ENCODE data around the gene EIF3K. TPM values are rescaled to one million over a fixed set of nuclear protein-coding genes. Genes with fewer than 3 reads are reported as not detected.

Gene EIF3K
- total and polyA plus RNA-seq, 2 of the 13 experiments (the other 11 are each of a cell fraction or from before 2014, with no cell fraction given): 179 to 258 TPM

DNA sequence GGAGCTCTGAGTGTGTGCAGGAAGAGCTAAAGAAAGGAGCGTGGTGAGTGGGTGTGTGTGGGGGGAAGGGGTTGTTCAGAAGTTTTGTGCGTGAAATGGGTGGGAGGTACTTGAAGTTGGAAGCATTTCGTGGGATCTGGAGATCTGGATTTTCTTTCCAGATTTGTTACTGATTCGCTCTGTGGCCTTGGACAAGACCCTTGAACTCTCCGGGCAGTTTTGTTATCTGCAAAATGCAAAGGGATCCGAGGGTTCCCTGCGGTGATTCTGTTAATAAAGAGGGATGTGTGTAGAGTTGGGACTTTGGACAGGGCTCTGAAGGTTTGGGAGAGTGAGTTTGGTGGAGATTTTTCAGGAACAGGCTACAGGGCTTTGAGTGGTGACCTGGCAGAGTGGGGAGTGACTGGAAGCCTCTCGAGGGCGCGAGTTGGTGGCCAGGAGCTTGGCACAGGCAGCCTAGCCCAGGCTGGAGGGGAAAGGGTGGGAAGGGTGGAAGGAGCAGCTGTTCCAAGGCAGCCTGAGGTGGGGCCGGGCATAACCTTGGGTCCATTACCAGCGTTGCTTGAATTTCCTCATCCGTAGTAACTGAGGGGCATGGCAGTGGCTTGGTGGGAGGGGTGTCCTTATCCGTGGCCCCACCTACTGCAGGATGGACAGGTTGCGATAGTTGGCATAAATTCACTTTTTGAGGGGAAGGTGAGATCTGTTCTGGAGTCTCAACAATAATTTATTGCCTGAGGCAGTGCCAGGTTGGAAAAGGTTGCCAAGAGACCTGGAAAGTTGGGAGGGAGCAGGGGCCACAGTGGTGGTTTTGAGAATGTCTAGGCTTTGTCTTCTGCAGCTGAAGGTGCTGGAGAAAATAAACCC is 30.6 kb downstream of the EIF3K start (continued):
- TF ChIP-seq, protein P1, sequence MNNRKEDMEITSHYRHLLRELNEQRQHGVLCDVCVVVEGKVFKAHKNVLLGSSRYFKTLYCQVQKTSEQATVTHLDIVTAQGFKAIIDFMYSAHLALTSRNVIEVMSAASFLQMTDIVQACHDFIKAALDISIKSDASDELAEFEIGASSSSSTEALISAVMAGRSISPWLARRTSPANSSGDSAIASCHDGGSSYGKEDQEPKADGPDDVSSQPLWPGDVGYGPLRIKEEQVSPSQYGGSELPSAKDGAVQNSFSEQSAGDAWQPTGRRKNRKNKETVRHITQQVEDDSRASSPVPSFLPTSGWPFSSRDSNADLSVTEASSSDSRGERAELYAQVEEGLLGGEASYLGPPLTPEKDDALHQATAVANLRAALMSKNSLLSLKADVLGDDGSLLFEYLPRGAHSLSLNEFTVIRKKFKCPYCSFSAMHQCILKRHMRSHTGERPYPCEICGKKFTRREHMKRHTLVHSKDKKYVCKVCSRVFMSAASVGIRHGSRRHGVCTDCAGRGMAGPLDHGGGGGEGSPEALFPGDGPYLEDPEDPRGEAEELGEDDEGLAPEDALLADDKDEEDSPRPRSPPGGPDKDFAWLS (CRISPR knock-in tag; IDR thresholded peaks at IDR 0.05; ENCODE audit: borderline replicate concordance): no peak
- TF ChIP-seq POLR2A (IDR thresholded peaks at IDR 0.05; ENCODE audit: insufficient read depth in 1 of 2, low read depth in 2 of 2, low read length in 2 of 2): peak in 1 of 2 experiments; percentile 67; a peak in 2 of 4 replicates
- no peak for TF ChIP-seq ZNF598 (CRISPR knock-in tag; IDR thresholded peaks at IDR 0.05; ENCODE audit: borderline replicate concordance)
- TF ChIP-seq, protein P2, sequence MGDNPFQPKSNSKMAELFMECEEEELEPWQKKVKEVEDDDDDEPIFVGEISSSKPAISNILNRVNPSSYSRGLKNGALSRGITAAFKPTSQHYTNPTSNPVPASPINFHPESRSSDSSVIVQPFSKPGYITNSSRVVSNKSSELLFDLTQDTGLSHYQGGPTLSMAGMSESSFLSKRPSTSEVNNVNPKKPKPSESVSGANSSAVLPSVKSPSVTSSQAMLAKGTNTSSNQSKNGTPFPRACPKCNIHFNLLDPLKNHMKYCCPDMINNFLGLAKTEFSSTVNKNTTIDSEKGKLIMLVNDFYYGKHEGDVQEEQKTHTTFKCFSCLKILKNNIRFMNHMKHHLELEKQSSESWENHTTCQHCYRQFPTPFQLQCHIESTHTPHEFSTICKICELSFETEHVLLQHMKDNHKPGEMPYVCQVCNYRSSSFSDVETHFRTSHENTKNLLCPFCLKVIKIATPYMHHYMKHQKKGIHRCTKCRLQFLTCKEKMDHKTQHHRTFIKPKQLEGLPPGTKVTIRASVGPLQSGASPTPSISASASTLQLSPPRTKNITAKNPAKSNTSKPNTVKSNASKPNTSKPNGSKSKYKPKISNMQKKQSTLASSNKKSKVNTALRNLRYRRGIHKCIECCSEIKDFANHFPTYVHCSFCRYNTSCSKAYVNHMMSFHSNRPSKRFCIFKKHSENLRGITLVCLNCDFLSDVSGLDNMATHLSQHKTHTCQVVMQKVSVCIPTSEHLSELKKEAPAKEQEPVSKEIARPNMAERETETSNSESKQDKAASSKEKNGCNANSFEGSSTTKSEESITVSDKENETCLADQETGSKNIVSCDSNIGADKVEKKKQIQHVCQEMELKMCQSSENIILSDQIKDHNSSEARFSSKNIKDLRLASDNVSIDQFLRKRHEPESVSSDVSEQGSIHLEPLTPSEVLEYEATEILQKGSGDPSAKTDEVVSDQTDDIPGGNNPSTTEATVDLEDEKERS (CRISPR knock-in tag; IDR thresholded peaks at IDR 0.05): no peak
- no peak for TF ChIP-seq ZNF572 (CRISPR knock-in tag; IDR thresholded peaks at IDR 0.05)
- TF ChIP-seq SKI (IDR thresholded peaks at IDR 0.05; ENCODE audit: partially characterized antibody): peak; percentile 29
- TF ChIP-seq ZNF263 (CRISPR knock-in tag; IDR thresholded peaks at IDR 0.05): 0 out of 2 replicates have a peak, but pooled peaks have one; percentile 21
- TF ChIP-seq, protein P3, sequence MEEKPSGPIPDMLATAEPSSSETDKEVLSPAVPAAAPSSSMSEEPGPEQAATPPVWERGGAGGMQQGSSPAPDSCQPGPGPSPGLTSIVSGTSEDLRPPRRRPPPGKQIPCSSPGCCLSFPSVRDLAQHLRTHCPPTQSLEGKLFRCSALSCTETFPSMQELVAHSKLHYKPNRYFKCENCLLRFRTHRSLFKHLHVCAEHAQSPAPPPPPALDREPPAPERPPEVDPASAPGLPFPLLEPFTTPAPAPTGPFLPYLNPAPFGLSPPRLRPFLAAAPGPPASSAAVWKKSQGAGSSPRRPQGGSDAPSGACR (CRISPR knock-in tag; IDR thresholded peaks at IDR 0.05): 0 out of 2 replicates have a peak, but pooled peaks have one; percentile 30
- TF ChIP-seq EHMT2 (IDR thresholded peaks at IDR 0.05; ENCODE audit: borderline replicate concordance, low read depth, low read length): no peak
- no peak for TF ChIP-seq ZKSCAN8 (CRISPR knock-in tag; IDR thresholded peaks at IDR 0.05; ENCODE audit: borderline replicate concordance)
- TF ChIP-seq, protein P4, sequence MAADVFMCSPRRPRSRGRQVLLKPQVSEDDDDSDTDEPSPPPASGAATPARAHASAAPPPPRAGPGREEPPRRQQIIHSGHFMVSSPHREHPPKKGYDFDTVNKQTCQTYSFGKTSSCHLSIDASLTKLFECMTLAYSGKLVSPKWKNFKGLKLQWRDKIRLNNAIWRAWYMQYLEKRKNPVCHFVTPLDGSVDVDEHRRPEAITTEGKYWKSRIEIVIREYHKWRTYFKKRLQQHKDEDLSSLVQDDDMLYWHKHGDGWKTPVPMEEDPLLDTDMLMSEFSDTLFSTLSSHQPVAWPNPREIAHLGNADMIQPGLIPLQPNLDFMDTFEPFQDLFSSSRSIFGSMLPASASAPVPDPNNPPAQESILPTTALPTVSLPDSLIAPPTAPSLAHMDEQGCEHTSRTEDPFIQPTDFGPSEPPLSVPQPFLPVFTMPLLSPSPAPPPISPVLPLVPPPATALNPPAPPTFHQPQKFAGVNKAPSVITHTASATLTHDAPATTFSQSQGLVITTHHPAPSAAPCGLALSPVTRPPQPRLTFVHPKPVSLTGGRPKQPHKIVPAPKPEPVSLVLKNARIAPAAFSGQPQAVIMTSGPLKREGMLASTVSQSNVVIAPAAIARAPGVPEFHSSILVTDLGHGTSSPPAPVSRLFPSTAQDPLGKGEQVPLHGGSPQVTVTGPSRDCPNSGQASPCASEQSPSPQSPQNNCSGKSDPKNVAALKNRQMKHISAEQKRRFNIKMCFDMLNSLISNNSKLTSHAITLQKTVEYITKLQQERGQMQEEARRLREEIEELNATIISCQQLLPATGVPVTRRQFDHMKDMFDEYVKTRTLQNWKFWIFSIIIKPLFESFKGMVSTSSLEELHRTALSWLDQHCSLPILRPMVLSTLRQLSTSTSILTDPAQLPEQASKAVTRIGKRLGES (CRISPR knock-in tag; IDR thresholded peaks at IDR 0.05; ENCODE audit: borderline replicate concordance): no peak
- no peak for TF ChIP-seq KLF13 (CRISPR knock-in tag; IDR thresholded peaks at IDR 0.05)
- TF ChIP-seq ATF1 (CRISPR knock-in tag; IDR thresholded peaks at IDR 0.05): no peak
- peak; percentile 67 for TF ChIP-seq SOX5 (CRISPR knock-in tag; IDR thresholded peaks at IDR 0.05; ENCODE audit: borderline replicate concordance)
- peak; percentile 61; the same call in 1 of the 2 replicates for TF ChIP-seq SIX1 (CRISPR knock-in tag; IDR thresholded peaks at IDR 0.05; ENCODE audit: borderline replicate concordance)
- no peak for TF ChIP-seq NFE2L2 (IDR thresholded peaks at IDR 0.05; ENCODE audit: low read length)
- TF ChIP-seq ZNF121 (CRISPR knock-in tag; IDR thresholded peaks at IDR 0.05): no peak
- TF ChIP-seq, protein P5, sequence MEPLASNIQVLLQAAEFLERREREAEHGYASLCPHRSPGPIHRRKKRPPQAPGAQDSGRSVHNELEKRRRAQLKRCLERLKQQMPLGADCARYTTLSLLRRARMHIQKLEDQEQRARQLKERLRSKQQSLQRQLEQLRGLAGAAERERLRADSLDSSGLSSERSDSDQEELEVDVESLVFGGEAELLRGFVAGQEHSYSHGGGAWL (CRISPR knock-in tag; IDR thresholded peaks at IDR 0.05): no peak
- TF ChIP-seq ZNF644 (CRISPR knock-in tag; IDR thresholded peaks at IDR 0.05; ENCODE audit: low read depth): no peak

All from HepG2 (cell line).